Smooth muscle cell (in vitro differentiated cells): Measurements from ENCODE around the gene ZNF692. TPM values are rescaled to one million over a fixed set of nuclear protein-coding genes. Genes with fewer than 3 reads are reported as not detected.
A peak's percentile ranks its signal among the peaks of the same experiment; 100 is the strongest.

Experiments
- DNase-seq: peaks from one replicate; lab custom pipeline; 2025; ENCODE audit not compliant: unreplicated experiment; lab: John Stamatoyannopoulos, UW
- H2AFZ ChIP-seq: fragments of 200-600 bp; sonication (generic); 2 replicates; pipeline ENCODE4 v1.6.0; 2016; ENCODE audit warnings: antibody characterized with exemption, low read depth, mild to moderate bottlenecking
- H3F3A ChIP-seq: fragments of 200-600 bp; sonication (generic); 2 replicates; pipeline ENCODE4 v1.6.0; 2017; ENCODE audit warnings: antibody characterized with exemption, low read depth
- H3K27ac ChIP-seq: fragments of 200-600 bp; sonication (generic); 2 replicates; pipeline ENCODE4 v1.5.1; 2016; ENCODE audit warnings: low read depth, mild to moderate bottlenecking
- H3K27me3 ChIP-seq: fragments of 200-600 bp; sonication (generic); 2 replicates; pipeline ENCODE4 v1.6.1; 2016; ENCODE audit warnings: low read depth, mild to moderate bottlenecking
- H3K36me3 ChIP-seq: fragments of 200-600 bp; sonication (generic); 2 replicates; pipeline ENCODE4 v1.5.1; 2016; ENCODE audit warnings: low read depth
- H3K4me1 ChIP-seq: fragments of 200-600 bp; sonication (generic); 2 replicates; pipeline ENCODE4 v1.5.1; 2016; ENCODE audit warnings: low read depth
- H3K4me2 ChIP-seq: fragments of 200-600 bp; sonication (generic); 2 replicates; pipeline ENCODE4 v1.6.0; 2016; ENCODE audit warnings: mild to moderate bottlenecking
- H3K4me3 ChIP-seq: fragments of 200-600 bp; sonication (generic); 2 replicates; pipeline ENCODE4 v1.5.1; 2016; ENCODE audit warnings: mild to moderate bottlenecking
- H3K79me2 ChIP-seq: fragments of 200-600 bp; sonication (generic); 2 replicates; pipeline ENCODE4 v1.6.0; 2016; ENCODE audit warnings: low read depth, mild to moderate bottlenecking
- H3K9ac ChIP-seq: fragments of 200-600 bp; sonication (generic); 2 replicates; pipeline ENCODE4 v1.6.0; 2016; ENCODE audit warnings: low read depth
- H3K9me3 ChIP-seq: fragments of 200-600 bp; sonication (generic); replicated peaks from 2 replicates; pipeline ENCODE4 v1.5.1; 2016; ENCODE audit warnings: low read depth
- H4K20me1 ChIP-seq: fragments of 200-600 bp; sonication (generic); 2 replicates; pipeline ENCODE4 v1.6.0; 2016; ENCODE audit warnings: low read depth
- CTCF ChIP-seq: fragments of 200-600 bp; sonication (generic); IDR thresholded peaks from 2 replicates; pipeline ENCODE4 v1.5.1; 2017; ENCODE audit warnings: borderline replicate concordance, mild to moderate bottlenecking, antibody characterized with exemption; ENCODE audit not compliant: insufficient read depth, poor library complexity, severe bottlenecking
- WGBS: methylation state at CpG from one replicate; pipeline ENCODE4 v1.1.7; 2016; ENCODE audit warnings: low lambda C conversion rate; 5-methylcytosine and 5-hydroxymethylcytosine counted together
- polyA plus RNA-seq: library from polyadenylated mRNA; unstranded; fragments of >200 nt; fragmentation: Nextera tagmentation; extraction: Ambion mirVana; gene quantifications from 2 replicates; pipeline ENCODE4 v1.2.1, GENCODE V29; 2016
- total RNA-seq: library from RNA; depleted of rRNA; stranded (reverse); fragments of >200 nt; gene quantifications from 2 replicates; pipeline ENCODE4 v1.2.3, GENCODE V29; 2014

ZNF692 gene
- total and polyA plus RNA-seq, 2 experiments from 2014 or later: 24.8 to 25.9 TPM

GRCh38 chr1:248838357-248839167 lies 20.3 kb downstream of the ZNF692 start:
- WGBS: 1% methylated on average over 54 of the region's 82 CpGs
- H3K79me2 ChIP-seq: peaks cover 46% of the 10 kb centered on the region
- H3K9me3 ChIP-seq: no peaks in the 10 kb centered on the region
- H3K4me3 ChIP-seq: peak overlapping the region; percentile 89
- peak overlapping the region; percentile 94 for H3K4me2 ChIP-seq
- H2AFZ ChIP-seq: peak overlapping the region; percentile 86
- H4K20me1 ChIP-seq: peaks cover 38% of the 10 kb centered on the region
- peaks cover 3% of the 10 kb centered on the region for H3K27me3 ChIP-seq
- H3F3A ChIP-seq: peaks cover 5% of the 10 kb centered on the region
- no peak for TF ChIP-seq CTCF
- H3K4me1 ChIP-seq: peaks cover 12% of the 10 kb centered on the region
- DNase-seq: peak; percentile 91
- H3K27ac ChIP-seq: peak overlapping the region; percentile 100
- peak overlapping the region; percentile 99 for H3K9ac ChIP-seq
- no peaks in the 10 kb centered on the region for H3K36me3 ChIP-seq

GRCh38 chr1:248837781-248838356 lies 21.0 kb downstream of the ZNF692 start, which contains the start of gene ZNF672:
ZNF672 (plus strand) TSS chr1:248838224; CDS start chr1:248847275, 9,051 bp downstream.
- Histone ChIP-seq H4K20me1 (peaks cover 33% of the 10 kb centered on the region), H3F3A (peaks cover 5% of the 10 kb centered on the region), H3K9me3 (no peaks in the 10 kb centered on the region), H2AFZ (peak within 1 kb of the TSS; percentile 86), H3K9ac (peak within 1 kb of the TSS; percentile 99), H3K79me2 (peaks cover 39% of the 10 kb centered on the region), H3K4me2 (peak within 1 kb of the TSS; percentile 94), H3K27me3 (peaks cover 3% of the 10 kb centered on the region), H3K36me3 (no peaks in the 10 kb centered on the region), H3K4me3 (peak within 1 kb of the TSS; percentile 89), H3K4me1 (peaks cover 12% of the 10 kb centered on the region), H3K27ac (peak within 1 kb of the TSS; percentile 100)
- WGBS: under 1% methylated on average over 46 of the region's 48 CpGs
- TF ChIP-seq CTCF: no peak
- peak; percentile 89 for DNase-seq

- WGBS: 64% methylated on average over 11 of the region's 11 CpGs
- H3K4me1 ChIP-seq: peaks cover 12% of the 10 kb centered on the region
- no peak for TF ChIP-seq CTCF
Observed at GRCh38 chr1:248837045-248837780, 21.7 kb downstream of the ZNF692 start.

More at GRCh38 chr1:248837045-248837780, 21.7 kb downstream of the ZNF692 start:
- peak overlapping the region; percentile 45 for H3K9ac ChIP-seq
- DNase-seq: no peak
- no peaks in the 10 kb centered on the region for H3K9me3 ChIP-seq
- H3K79me2 ChIP-seq: peaks cover 33% of the 10 kb centered on the region
- H3K4me2 ChIP-seq: peak overlapping the region; percentile 90
- H4K20me1 ChIP-seq: peaks cover 26% of the 10 kb centered on the region
- H3K36me3 ChIP-seq: no peaks in the 10 kb centered on the region
- peaks cover 3% of the 10 kb centered on the region for H3K27me3 ChIP-seq
- peak overlapping the region; percentile 45 for H3K27ac ChIP-seq
- peak overlapping the region; percentile 53 for H2AFZ ChIP-seq
- peaks cover 5% of the 10 kb centered on the region for H3F3A ChIP-seq
- H3K4me3 ChIP-seq: peak overlapping the region; percentile 89
